Activated CD8-positive, alpha-beta T cell treated with anti-CD3 and anti-CD28 coated beads for 36 hours (primary cell): Measurements from ENCODE around the gene OR51V1. TPM values are rescaled to one million over a fixed set of nuclear protein-coding genes. Genes with fewer than 3 reads are reported as not detected.
"Not testable (repeated sequence)": the region's sequence is repeated elsewhere in the genome, so short reads cannot be mapped to it uniquely, and the experiment has no call there.

Experiments used
- ATAC-seq: fragments of 200-7000 bp; cut with Tn5 transposase; one replicate; pipeline ENCODE4 v1.10.0; 2021; ENCODE audit warnings: mild to moderate bottlenecking, moderate library complexity
- CTCF ChIA-PET: fragments of 350-600 bp; sonication (Branson Sonifier 250); formaldehyde crosslinking; loops from one replicate; lab custom pipeline; 2021; ENCODE audit warnings: antibody characterized with exemption; lab: Charles Lee
- POLR2A ChIA-PET: fragments of 350-600 bp; sonication (Branson Sonifier 250); formaldehyde crosslinking; loops from one replicate; lab custom pipeline; 2021; ENCODE audit warnings: antibody characterized with exemption; lab: Charles Lee
- DNase-seq: peaks from one replicate; pipeline ENCODE4 v3.0.0-alpha.2; 2020
- H3K27ac Mint-ChIP-seq: one replicate; pipeline ENCODE4 v1.8.0; 2021; ENCODE audit warnings: mild to moderate bottlenecking, mixed read lengths
- H3K27me3 Mint-ChIP-seq: one replicate; pipeline ENCODE4 v1.8.0; 2021; ENCODE audit warnings: mixed read lengths
- H3K36me3 Mint-ChIP-seq: one replicate; pipeline ENCODE4 v1.8.0; 2021; ENCODE audit warnings: low read depth, mixed read lengths
- H3K4me1 Mint-ChIP-seq: one replicate; pipeline ENCODE4 v1.8.0; 2021; ENCODE audit warnings: low read depth, mixed read lengths
- H3K4me3 Mint-ChIP-seq: one replicate; pipeline ENCODE4 v1.8.0; 2021; ENCODE audit warnings: mild to moderate bottlenecking, moderate library complexity, mixed read lengths
- H3K9me3 Mint-ChIP-seq: one replicate; pipeline ENCODE4 v1.8.0; 2021; ENCODE audit warnings: mixed read lengths
- intact Hi-C: fragments of 100-400 bp; cut with micrococcal nuclease; formaldehyde crosslinking; loops from one replicate; pipeline ENCODE4 v1.10.0; 2022
- total RNA-seq, 2 experiments: library from RNA; stranded (reverse); gene quantifications; one replicate each; pipeline ENCODE4 v1.2.3, GENCODE V29; 2021
- TF ChIP-seq, protein P1 (sequence below): fragments of 200-600 bp; IDR thresholded peaks from one replicate; pipeline ENCODE4 v1.8.0; 2022; ENCODE audit warnings: antibody characterized with exemption, mild to moderate bottlenecking

The OR51V1 gene, protein sequence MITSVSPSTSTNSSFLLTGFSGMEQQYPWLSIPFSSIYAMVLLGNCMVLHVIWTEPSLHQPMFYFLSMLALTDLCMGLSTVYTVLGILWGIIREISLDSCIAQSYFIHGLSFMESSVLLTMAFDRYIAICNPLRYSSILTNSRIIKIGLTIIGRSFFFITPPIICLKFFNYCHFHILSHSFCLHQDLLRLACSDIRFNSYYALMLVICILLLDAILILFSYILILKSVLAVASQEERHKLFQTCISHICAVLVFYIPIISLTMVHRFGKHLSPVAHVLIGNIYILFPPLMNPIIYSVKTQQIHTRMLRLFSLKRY
- not detected for total RNA-seq

DNA sequence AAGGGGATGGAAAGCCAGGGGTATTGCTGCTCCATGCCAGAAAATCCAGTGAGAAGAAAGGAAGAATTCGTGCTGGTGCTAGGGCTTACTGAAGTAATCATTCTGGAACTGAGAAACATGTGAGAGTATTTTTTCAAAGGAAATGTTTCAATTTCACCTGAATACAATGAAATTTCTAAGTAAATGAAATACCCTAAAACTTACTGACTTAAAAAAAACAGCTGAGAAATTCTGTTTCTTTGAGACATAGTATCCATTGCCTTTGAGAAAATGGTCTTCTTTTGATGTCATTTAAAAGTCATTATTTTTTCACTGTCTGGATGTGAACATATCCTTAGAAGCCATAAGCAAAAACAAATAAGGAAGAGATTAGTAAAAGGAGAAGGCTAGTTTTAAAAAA, at the start of gene OR51V1:
Gene OR51V1 (minus strand): TSS at position 101 of the 400 bp plus-strand sequence. CDS start 0 bp downstream, at position 101.
- DNase-seq: no peak
- H3K9me3 Mint-ChIP-seq: no peaks in the 10 kb centered on the region
- TF ChIP-seq, protein P1, sequence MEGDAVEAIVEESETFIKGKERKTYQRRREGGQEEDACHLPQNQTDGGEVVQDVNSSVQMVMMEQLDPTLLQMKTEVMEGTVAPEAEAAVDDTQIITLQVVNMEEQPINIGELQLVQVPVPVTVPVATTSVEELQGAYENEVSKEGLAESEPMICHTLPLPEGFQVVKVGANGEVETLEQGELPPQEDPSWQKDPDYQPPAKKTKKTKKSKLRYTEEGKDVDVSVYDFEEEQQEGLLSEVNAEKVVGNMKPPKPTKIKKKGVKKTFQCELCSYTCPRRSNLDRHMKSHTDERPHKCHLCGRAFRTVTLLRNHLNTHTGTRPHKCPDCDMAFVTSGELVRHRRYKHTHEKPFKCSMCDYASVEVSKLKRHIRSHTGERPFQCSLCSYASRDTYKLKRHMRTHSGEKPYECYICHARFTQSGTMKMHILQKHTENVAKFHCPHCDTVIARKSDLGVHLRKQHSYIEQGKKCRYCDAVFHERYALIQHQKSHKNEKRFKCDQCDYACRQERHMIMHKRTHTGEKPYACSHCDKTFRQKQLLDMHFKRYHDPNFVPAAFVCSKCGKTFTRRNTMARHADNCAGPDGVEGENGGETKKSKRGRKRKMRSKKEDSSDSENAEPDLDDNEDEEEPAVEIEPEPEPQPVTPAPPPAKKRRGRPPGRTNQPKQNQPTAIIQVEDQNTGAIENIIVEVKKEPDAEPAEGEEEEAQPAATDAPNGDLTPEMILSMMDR: no peak
- ChIA-PET POLR2A (no interaction called here), CTCF (no interaction called here)
- ATAC-seq: no peak
- H3K27ac Mint-ChIP-seq: no peak within 1 kb of the TSS
- H3K27me3 Mint-ChIP-seq: peaks cover 1% of the 10 kb centered on the region
- intact Hi-C loops: no loop called here
- no peaks in the 10 kb centered on the region for H3K4me1 Mint-ChIP-seq
- H3K4me3 Mint-ChIP-seq: no peak within 1 kb of the TSS
- no peaks in the 10 kb centered on the region for H3K36me3 Mint-ChIP-seq

DNA sequence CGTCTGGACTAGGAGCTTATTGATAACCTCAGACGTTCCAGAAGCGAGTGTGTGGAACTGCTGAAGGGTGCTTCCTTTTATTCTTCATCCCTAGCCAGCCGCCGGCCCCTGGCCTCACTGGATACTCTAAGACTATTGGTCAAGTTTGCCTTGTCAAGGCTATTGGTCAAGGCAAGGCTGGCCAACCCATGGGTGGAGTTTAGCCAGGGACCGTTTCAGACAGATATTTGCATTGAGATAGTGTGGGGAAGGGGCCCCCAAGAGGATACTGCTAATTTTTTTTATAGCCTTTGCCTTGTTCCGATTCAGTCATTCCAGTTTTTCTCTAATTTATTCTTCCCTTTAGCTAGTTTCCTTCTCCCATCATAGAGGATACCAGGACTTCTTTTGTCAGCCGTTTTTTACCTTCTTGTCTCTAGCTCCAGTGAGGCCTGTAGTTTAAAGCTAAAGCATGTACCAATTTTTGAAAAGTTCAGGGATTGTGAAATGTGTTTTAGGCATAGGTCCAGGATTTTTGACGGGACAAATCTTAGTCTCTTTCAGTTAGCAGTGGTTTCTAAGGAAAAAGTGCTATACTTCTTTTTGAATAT, 49.4 kb upstream of the OR51V1 start, which contains the start of gene HBG1:
Gene HBG1 (minus strand): TSS at position 51 of the 590 bp plus-strand sequence. CDS start 53 bp downstream, outside the sequence.
- H3K4me3 Mint-ChIP-seq, H3K4me1 Mint-ChIP-seq, DNase-seq, CTCF ChIA-PET, intact Hi-C loops, POLR2A ChIA-PET, H3K27ac Mint-ChIP-seq, H3K36me3 Mint-ChIP-seq, H3K27me3 Mint-ChIP-seq, H3K9me3 Mint-ChIP-seq, ATAC-seq: not testable (repeated sequence)

DNA sequence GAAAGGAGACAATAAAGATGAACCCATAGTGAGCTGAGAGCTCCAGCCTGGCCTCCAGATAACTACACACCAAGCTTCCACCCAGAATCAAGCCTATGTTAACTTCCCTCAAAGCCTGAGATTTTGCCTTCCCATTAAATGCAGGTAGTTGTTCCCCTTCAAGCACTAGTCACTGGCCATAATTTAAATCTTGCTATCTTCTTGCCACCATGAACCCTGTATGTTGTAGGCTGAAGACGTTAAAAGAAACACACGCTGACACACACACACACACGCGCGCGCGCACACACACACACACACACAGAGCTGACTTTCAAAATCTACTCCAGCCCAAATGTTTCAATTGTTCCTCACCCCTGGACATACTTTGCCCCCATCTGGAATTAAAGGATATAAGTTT, 48.0 kb upstream of the OR51V1 start:
- H3K27me3 Mint-ChIP-seq, H3K36me3 Mint-ChIP-seq, intact Hi-C loops, H3K4me3 Mint-ChIP-seq, H3K27ac Mint-ChIP-seq, POLR2A ChIA-PET, CTCF ChIA-PET, H3K9me3 Mint-ChIP-seq, ATAC-seq, H3K4me1 Mint-ChIP-seq, DNase-seq: not testable (repeated sequence)

DNA sequence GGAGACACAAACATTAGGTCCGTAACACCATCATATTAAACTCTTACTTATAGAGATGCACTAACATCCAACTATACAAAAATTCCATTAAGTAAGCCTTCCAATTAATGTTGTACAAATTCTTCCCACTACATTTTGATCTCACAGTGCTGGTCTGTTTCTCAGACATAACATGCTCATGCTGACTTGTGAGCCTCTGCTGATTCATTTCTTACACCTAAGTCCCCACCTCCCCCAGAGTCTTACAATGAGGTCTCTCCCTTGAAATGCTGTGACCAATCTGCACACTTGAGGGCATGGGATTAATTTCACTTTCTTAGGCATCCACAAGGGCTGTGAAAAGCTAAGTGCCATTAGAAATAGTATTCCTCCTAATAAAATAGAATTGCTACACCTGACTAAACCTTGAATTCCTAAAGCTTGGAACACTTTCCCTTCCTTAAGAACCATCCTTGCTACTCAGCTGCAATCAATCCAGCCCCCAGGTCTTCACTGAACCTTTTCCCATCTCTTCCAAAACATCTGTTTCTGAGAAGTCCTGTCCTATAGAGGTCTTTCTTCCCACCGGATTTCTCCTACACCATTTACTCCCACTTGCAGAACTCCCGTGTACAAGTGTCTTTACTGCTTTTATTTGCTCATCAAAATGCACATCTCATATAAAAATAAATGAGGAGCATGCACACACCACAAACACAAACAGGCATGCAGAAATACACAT, 47.1 kb upstream of the OR51V1 start:
- no peaks in the 10 kb centered on the region for H3K9me3 Mint-ChIP-seq
- CTCF ChIA-PET: no interaction called here
- H3K27ac Mint-ChIP-seq: no peak overlapping the region
- peaks cover 2% of the 10 kb centered on the region for H3K27me3 Mint-ChIP-seq
- no peaks in the 10 kb centered on the region for H3K36me3 Mint-ChIP-seq
- DNase-seq (no peak), ATAC-seq (no peak)
- TF ChIP-seq, protein P1: no peak
- no peak overlapping the region for H3K4me3 Mint-ChIP-seq
- POLR2A ChIA-PET: no interaction called here
- intact Hi-C loops: no loop called here
- no peaks in the 10 kb centered on the region for H3K4me1 Mint-ChIP-seq

DNA sequence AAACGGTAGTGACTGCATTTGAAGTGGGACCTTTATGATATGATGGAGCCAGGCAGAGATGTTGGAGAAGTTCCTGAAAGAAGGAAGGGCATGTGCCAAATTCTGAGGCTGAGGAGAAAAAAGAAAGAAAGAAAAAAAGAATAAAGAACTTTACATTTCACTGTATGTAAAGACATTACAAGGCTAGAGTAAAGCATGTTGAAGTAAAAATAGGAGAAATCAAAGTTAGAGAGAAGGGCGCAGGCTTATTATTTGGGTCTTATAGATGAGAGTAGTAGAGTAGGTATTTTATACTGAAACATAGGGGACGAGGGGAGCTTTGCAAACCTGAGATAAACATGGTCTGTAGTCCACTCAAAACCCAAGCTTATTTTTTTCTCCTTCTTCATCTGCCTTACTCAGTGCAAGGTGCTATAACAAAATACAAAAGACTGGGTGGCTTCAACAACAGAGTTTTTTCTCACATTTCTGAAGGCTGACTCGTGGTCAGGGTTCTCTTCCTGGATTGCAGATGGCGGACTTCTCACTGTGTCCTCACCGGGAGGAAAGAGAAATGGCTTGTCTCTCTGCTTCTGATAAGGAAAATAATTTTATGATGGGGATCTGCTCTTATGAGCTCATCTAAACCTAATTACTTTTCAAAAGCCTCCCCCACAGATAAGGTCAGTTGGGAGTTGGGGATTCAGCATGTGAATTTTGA, 46.4 kb upstream of the OR51V1 start:
- H3K36me3 Mint-ChIP-seq: no peaks in the 10 kb centered on the region
- H3K27me3 Mint-ChIP-seq: peaks cover 2% of the 10 kb centered on the region
- ChIA-PET CTCF (no interaction called here), POLR2A (no interaction called here)
- intact Hi-C loops: no loop called here
- H3K27ac Mint-ChIP-seq: no peak overlapping the region
- H3K4me3 Mint-ChIP-seq: no peak overlapping the region
- no peaks in the 10 kb centered on the region for H3K9me3 Mint-ChIP-seq
- DNase-seq (no peak), ATAC-seq (no peak)
- TF ChIP-seq, protein P1: no peak
- no peaks in the 10 kb centered on the region for H3K4me1 Mint-ChIP-seq
